Measurements from ENCODE around the gene FAM120B. TPM values are rescaled to one million over a fixed set of nuclear protein-coding genes. Genes with fewer than 3 reads are reported as not detected.
A peak's percentile ranks its signal among the peaks of the same experiment; 100 is the strongest.
"Not testable (repeated sequence)": the region's sequence is repeated elsewhere in the genome, so short reads cannot be mapped to it uniquely, and the experiment has no call there.

FAM120B gene
- total and polyA plus RNA-seq, 8 donors = 5.6 to 18.7 (median 11.7) TPM

- Histone ChIP-seq H3K27ac (no peak overlapping the region), H3K27me3 (no peaks in the 10 kb centered on the region), H3K4me3 (no peak overlapping the region), H3K36me3 (peaks cover 0 to 45% (median 10%) of the 10 kb centered on the region in 3 donors), H3K9me3 (no peaks in the 10 kb centered on the region), H3K4me1 (no peaks in the 10 kb centered on the region)
- DNase-seq = no peak
- TF ChIP-seq CTCF (IDR thresholded peaks at IDR 0.05) = no peak
- FAIRE-seq = no peak
- no peak for ATAC-seq
- intact Hi-C loops (cut with DNase I) = no loop called here
- WGBS, 2 donors = 96 to 99% methylated on average over 7 of the region's 7 CpGs
Measured at GRCh38 chr6:170393033-170393432, 86.5 kb downstream of the FAM120B start.

- Histone ChIP-seq H3K36me3 (peaks cover 0 to 39% (median 10%) of the 10 kb centered on the region in 3 donors), H3K27me3 (no peaks in the 10 kb centered on the region), H3K9me3 (no peaks in the 10 kb centered on the region), H3K4me3 (no peak overlapping the region), H3K27ac (no peak overlapping the region), H3K4me1 (no peaks in the 10 kb centered on the region)
- FAIRE-seq (no peak), ATAC-seq (no peak), DNase-seq (no peak)
- WGBS, 2 donors = 95 to 97% methylated on average over 9 of the region's 9 CpGs
- intact Hi-C loops (cut with DNase I) = no loop called here
- TF ChIP-seq CTCF (IDR thresholded peaks at IDR 0.05) = no peak
Measured at GRCh38 chr6:170393807-170394399, 87.3 kb downstream of the FAM120B start.

DNA sequence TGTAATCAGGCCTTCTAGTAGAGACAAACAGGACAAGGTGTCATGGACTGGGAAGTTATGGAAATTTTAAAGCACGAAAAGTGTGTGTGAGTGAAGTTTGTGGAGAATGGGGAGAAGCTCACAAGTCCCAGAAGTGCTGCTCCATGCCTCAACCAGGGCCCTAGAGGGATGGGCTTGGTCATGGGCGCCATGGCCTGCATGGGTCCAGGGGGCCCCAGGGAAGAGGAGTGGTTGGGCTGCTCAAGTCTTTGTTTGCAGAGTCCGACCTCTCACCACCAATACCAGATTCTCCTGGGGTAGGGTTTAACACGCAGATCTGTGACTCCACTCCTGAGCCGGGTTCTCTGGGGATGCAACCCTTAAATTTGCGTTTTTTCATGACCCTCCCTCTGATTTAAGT lies 88.4 kb downstream of the FAM120B start:
- H3K27me3 ChIP-seq = no peaks in the 10 kb centered on the region
- H3K9me3 ChIP-seq = no peaks in the 10 kb centered on the region
- WGBS, 2 donors = 95 to 97% methylated on average over 6 of the region's 6 CpGs
- TF ChIP-seq CTCF (IDR thresholded peaks at IDR 0.05) = no peak
- FAIRE-seq (no peak), ATAC-seq (no peak), DNase-seq (no peak)
- intact Hi-C loops (cut with DNase I) = no loop called here
- no peaks in the 10 kb centered on the region for H3K4me1 ChIP-seq
- peaks cover 0 to 36% (median 10%) of the 10 kb centered on the region in 3 donors for H3K36me3 ChIP-seq
- H3K27ac ChIP-seq = no peak overlapping the region
- H3K4me3 ChIP-seq = no peak overlapping the region

- H3K4me3 ChIP-seq; H3K27me3 ChIP-seq; DNase-seq; H3K4me1 ChIP-seq; H3K9me3 ChIP-seq; H3K27ac ChIP-seq; intact Hi-C loops (cut with DNase I); ATAC-seq: not testable (repeated sequence)
- WGBS, 2 donors = 97 to 98% methylated on average over 1 of the region's 1 CpG
- FAIRE-seq = peak; percentile 97
- peaks cover 0 to 51% (median 0%) of the 10 kb centered on the region in 3 donors for H3K36me3 ChIP-seq
Measured at GRCh38 chr6:170398743-170399369, 92.3 kb downstream of the FAM120B start.

- H3K36me3 ChIP-seq = peaks cover 0 to 51% (median 0%) of the 10 kb centered on the region in 3 donors
Measured at GRCh38 chr6:170399955-170400558, 93.5 kb downstream of the FAM120B start.

More at GRCh38 chr6:170399955-170400558, 93.5 kb downstream of the FAM120B start:
- H3K4me1 ChIP-seq; H3K4me3 ChIP-seq; DNase-seq; H3K27ac ChIP-seq; intact Hi-C loops (cut with DNase I); FAIRE-seq; ATAC-seq; H3K27me3 ChIP-seq; H3K9me3 ChIP-seq: not testable (repeated sequence)
- 43 to 68% methylated on average over 2 of the region's 2 CpGs for whole genome bisulfite sequencing, 2 donors
